CD4-positive, alpha-beta T cell treated with Interleukin-4 for 4 hours (primary cell): ENCODE data around the gene CCM2.

Experiments
- DNase-seq: peaks from one replicate; pipeline ENCODE4 v3.0.0-alpha.2; 2020

Gene CCM2

GRCh38 chr7:45070254-45070642, 70.2 kb downstream of the CCM2 start:
- DNase-seq, result no peak

DNA sequence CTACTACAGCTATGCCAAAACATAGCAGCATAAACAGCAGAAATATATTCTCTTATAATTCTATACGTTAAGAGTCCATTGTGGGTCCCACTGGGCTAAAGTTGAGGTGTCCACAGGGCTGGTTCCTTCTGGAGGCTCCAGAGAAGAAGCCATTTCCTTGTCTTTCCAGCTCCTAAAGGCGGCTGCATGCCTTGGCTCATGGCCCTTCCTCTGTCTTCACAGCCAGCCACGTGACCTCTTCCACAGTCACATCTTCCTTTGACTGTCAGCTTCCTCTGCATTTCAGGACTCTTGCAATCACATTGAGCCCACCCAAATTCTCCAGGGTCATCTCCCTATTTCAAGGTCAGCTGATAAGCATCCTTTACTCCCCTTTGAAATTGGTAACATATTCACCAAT, 71.5 kb downstream of the CCM2 start:
- no peak for DNase-seq

DNA sequence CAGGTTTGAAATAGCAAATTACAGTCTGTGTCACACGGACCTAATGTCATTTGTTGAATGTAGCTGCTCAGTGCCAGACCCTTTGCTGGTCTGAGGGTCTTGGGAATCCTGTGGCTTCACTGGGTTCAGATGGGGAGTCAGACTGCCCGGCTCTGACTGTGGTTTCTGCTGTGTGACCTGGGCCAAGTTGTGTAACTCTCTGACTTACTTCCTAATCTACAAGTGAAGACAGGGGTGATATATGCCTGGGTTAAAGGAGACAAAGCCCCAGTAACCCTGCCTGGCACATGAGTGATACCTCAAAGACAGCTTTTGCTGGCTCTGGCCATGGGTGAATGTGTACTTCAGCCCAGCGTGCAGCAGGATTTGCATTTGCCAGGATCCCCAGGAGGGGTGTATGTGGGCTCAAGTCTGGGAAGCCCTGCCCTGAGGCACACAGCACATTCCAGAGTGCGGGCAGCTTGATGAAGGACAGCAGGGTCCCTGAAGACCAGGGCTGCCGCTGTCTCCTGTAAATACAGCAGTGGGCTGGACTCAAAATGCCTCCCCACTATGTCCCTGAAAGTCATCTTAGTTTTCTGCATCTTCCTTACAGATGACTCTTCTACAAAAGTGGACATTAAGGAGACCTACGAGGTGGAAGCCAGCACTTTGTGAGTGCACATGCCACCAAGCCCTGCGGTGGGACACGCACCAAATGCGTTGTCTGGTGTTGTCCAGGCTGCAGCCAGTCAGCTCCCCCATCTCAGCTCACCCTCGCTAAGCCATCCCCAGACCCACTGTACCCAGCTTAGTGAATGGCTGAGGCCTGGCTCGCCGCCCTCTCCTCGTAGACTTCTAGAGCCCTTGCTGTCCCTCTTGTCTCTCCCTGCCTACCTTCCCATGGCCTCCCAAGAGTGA, 72.4 kb downstream of the CCM2 start:
- no peak for DNase-seq

DNA sequence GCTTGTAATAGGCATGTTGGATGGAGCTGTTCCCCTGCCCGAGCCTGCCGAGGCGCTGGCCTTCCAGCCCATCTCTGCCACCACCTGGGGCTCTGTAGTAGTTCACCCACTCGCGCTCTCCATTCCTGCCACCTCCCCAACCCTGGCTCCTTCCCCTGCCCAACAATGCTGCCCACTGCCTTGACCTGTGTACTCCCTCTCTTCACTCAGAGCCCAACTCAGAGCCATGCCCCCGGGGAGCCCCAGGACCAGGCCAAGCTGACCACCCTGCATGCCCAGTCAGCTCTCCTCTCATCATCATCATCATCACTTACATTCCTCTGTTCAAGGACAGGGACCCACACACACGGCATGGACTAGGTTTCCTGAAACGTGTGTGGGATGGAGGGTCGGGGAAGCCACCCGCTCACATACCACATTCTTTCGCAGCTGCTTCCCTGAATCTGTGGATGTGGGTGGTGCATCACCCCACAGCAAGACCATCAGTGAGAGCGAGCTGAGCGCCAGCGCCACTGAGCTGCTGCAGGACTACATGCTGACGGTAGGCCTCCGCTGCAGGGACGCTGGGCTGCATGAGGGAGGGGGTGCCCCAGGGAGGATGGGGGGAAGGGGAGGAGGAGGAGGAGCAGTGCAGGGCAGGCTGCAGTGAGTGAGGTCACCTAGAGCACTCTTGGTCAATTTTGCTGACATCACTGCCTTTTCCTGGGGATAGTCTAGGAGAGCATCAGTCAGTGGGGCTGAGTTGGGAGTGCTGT, 73.2 kb downstream of the CCM2 start:
- no peak for DNase-seq

DNA sequence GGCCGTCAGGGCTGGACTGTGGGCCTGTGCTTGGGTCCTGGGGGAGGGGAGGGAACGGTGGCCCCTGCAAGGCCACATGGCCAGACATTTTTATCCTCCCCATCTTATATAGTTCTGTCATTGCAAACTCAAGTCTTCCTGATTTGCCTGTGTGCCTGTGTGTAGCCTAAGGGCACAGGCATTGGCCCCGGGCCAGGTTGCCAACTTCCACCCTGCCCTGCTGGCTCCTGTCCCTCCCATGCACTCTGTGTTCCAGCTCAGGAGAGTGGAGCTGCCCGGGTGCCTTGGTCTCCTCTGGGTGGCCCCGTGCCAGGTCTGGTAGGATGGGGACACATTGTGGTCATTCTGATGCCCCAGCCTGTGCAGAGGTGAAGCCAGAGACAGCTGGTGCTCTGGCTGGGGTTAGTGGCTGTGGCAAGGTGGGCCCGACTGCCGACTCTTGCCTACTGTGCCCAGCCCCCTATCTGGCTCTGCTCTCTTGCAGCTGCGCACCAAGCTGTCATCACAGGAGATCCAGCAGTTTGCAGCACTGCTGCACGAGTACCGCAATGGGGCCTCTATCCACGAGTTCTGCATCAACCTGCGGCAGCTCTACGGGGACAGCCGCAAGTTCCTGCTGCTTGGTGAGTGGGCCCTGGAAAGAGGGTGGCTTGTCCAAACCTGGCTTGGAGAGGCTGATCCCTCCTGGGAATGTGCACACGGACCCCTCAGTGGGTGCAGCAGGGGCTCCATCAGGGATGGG, 74.0 kb downstream of the CCM2 start:
- DNase-seq, result no peak

DNA sequence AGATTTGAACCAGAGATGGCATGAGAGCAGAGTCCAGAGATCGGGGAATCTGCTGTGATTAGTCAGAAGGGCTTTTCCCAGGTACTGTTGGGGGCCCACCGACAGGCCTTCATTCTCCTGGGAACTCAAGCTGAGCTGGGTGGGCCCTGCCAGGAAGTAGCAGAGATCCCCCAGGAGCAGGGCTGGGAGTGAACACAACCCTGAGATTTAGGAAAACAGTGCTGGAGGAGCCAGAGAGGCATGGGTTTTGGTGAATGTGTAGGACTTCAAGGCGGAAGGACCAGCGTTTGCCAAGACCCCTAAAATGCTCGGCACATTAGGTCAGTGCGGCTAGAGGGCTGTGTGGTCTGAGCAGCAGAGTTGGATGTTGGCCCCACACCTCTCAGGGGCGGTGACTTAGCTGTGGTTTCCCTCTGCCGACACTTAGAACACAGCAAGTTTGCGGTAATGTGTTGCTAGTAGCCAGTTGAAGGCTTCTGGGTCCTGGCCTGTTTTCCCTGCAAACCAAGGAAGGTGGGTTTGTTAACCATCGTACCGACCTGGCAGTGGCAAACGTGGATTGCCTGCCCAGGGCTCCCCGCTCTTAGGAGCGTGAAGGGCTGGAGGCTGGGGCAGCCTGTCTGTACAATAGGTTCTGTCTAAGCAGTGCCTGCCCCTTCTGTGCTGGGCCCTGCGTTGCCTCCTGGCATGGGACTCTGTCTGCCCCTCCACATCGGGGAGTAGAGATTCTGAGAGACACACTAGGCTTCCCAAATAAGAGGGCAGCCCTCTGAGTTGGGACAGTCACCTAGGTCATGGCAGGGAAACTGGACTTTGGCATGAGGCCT, 74.7 kb downstream of the CCM2 start:
- no peak for DNase-seq

DNA sequence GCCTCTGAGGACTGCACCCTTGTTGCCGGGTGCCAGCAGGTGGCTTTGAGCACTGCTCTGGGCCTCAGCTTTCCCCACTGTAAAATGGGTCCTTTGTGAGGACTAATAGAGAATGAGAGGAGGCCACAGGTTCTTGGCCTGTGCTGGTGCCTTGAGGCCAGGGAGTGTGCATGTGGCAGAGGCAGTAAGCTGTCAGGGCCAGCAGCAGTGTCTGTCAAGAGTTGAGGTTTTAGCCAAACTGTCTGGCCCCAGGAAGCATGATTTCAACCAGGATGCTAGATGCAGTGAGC, 75.3 kb downstream of the CCM2 start:
- no peak for DNase-seq

DNA sequence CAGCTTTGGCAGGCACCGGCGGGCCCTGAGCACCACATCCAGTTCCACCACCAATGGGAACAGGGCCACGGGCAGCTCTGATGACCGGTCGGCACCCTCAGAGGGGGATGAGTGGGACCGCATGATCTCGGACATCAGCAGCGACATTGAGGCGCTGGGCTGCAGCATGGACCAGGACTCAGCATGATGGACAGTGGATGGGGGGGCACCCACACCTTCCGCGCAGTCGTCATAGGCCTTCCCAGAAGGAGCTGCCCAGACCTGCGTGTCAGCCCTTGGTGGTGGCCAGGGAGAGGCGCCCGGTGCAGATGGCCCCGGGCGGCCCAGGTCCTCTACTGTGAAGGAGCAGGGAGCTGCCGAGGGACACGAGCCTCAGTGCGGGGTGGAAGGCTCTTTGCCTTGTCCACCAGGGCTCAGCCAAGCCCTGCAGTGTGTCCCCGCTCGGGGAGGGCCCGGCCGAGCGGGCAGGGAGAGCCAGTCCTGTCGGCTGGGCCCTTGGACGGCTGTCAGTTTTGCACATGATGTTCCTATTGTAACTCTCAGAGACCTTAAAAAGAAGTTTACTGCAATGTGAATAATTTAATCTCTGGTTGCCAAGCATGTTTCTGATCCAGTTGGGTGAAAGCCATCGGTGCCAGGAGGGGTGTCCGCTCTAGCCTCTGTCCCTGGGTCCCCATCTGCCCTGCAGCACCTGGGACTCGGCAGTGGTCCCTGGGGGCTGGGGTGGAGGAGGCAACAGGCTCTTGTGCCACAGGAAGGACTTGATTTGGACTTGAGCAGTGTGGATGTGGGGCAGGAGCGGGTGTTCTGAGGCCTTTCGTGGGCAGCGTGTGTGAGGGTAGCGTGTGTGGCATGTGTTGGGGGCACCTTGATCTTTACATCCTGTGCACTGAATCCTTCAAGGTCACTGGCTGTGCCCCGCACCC, 76.1 kb downstream of the CCM2 start:
- DNase-seq, result no peak

DNA sequence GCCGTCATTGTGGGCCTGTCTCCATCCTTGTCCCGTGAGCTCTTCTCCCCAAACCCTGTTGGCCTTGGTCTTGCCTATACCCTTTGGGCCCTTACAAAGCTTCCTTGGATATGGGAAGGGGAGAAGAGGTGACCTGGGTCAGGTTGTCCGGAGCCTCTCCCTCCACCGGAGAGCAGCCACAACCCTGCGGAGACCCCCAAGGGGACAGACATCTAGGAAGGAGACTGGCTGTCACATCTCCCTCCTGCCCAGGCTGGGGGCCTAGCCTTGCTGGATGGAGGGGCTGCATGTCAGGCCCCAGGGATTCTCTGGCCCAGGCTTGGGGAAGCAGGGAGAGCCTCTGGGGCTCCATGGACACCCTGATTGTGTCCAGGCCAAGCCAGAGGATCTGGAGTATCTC, 76.9 kb downstream of the CCM2 start:
- no peak for DNase-seq

DNA sequence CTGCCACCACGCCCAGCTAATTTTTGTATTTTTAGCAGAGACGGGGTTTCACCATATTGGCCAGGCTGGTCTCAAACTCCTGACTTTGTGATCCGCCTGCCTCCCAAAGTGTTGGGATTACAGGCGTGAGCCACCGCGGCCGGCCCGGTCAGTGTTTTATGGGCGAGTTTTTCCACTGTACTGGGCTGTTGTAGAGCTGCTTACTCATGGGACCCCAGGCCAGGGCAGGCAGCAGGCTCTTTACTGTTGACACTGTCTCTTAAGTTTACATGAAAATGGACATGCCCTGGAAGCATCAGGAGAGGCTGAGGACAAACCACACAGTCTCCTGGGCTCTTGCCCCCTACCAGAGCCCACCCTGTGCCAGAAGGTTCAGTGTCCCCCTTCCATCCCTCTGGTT, 77.6 kb downstream of the CCM2 start:
- no peak for DNase-seq

GRCh38 chr7:45078125-45078681, 78.2 kb downstream of the CCM2 start:
- DNase-seq, result no peak

DNA sequence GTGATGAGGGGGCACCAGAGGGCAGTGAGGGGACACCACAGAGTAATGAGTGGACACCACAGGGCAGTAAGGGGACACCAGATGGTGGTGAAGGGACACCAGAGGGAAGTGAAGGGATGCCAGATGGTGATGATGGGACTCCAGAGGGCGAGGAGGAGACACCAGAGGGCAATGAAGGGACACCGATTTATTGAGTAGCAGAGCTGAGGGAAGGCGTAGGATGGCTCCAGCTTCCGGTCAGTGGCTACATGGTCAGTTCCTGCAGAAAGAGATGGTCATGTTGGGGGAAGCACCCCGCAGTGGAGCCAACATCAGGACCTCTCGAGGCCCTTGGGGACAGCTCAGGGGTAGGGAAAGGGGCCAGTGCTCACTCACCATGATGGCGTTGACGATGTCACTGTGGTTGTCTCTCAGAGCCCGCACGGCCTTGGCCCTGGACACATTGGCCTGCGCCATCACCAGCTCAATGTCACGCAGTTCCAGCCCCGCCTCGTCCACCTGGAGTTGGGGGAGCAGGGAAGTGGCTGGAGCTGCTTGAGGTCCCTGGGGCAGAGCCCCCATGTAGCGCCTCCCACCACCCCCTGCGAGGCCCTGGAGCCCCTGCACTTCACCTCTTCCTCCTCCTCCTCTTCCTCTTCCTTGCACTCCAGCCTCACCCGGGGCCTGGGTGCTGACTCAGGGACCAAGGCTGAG, 80.4 kb downstream of the CCM2 start:
- no peak for DNase-seq

GRCh38 chr7:45080958-45081669, 81.1 kb downstream of the CCM2 start:
- no peak for DNase-seq

DNA sequence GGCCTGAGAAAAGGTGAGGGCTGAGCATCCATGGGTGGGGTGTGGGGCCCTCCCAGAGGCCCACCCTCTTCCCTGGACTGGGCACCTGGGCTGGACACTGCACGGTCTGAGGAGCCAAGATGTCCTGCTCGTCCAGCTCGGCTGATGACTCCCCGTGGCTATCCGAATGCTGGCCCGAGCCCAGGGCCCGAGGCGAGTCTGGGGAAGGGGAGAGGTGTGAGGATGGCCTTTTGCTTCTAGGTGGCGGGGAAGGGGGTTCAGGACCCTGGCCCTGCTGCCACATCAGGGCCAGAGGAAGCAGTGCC, 81.6 kb downstream of the CCM2 start:
- no peak for DNase-seq

- DNase-seq, result no peak
Measured at GRCh38 chr7:45082031-45082830, 82.2 kb downstream of the CCM2 start.

DNA sequence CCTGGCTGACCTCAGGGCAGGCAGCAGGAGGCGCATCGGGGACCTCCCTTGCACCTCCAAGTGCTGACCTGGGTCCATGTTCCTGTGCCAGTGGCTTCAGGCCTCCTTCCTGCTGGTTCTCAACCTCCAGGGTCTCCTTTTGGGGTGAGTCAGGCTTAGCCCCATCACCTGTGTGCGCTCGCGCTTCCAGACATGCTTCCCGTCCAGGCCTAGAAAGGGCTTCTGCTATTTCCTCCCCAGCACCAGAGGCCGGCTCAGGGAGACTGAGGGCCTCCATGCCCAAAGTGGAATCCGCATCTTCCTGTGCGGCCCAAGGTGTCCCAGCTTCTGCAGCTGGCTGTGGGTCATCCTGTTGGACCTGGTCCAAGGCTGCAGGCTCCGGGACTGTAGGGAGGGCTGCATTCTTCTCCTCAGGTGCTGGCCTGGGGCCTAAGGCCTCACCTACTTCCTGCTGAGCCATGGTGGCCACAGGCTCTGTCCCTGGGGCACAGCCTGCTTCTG, 82.9 kb downstream of the CCM2 start:
- no peak for DNase-seq

- no peak for DNase-seq
Measured at GRCh38 chr7:45084336-45084735, 84.3 kb downstream of the CCM2 start.

GRCh38 chr7:45084901-45085618, 85.1 kb downstream of the CCM2 start:
- no peak for DNase-seq
